HG03457 (cell line): ENCODE results near the gene MBD6.
"Not testable (repeated sequence)": the region's sequence is repeated elsewhere in the genome, so short reads cannot be mapped to it uniquely, and the experiment has no call there.

Source experiments
- ATAC-seq: cut with Tn5 transposase; IDR thresholded peaks from one replicate; pipeline ENCODE4 v1.9.1; 2021; ENCODE audit warnings: moderate number of reproducible peaks; ENCODE audit not compliant: unreplicated experiment

The MBD6 gene

DNA sequence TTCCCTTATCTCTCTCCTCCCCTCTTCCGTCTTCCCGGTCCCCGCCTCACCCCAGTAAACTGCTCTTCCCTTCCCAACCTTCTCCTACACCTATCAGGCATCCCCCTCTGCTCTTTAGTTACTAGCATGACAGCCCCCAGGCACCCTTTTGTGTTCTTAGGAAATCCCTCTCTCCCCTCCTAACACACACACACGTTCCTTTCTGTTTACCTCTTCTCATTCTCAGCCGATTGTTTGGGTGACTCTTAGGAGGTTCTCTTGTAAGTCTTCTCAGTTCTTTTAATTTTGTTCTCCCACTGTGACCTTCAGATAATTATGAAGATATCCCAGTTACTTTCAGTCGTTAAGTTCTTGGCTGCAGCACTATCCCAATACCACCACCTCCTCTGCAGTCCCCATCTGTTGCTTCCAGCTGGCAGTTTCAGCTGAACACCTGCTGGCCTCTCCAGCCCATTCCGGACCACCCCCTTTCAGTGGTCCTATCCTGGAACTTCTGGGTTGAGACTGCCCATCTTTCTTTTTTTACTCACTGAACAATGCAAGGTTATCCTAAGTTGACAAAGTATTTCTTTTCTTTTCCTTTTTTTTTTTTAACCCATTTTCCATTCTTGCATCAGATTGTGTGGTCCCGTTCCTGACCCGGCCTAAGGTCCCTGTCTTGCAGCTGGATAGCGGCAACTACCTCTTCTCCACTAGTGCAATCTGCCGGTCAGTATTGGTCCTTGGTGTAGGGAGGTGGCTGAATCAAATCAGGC, 34.0 kb upstream of the MBD6 start:
- no peak for ATAC-seq

DNA sequence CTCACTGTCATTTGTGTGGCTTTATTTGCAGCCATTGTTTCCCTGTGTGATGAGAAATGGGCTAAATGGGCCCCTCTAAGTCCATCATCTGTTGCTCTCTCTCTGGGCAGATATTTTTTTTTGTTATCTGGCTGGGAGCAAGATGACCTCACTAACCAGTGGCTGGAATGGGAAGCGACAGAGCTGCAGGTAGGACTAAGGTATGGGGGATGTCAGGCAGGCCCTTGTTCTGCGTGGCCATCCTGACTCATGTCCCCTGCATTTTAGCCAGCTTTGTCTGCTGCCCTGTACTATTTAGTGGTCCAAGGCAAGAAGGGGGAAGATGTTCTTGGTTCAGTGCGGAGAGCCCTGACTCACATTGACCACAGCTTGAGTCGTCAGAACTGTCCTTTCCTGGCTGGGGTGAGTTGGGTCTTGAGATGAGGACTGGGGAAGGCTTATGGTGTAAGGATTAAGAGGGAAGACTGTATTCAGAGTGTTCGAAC, 33.4 kb upstream of the MBD6 start:
- ATAC-seq = no peak

DNA sequence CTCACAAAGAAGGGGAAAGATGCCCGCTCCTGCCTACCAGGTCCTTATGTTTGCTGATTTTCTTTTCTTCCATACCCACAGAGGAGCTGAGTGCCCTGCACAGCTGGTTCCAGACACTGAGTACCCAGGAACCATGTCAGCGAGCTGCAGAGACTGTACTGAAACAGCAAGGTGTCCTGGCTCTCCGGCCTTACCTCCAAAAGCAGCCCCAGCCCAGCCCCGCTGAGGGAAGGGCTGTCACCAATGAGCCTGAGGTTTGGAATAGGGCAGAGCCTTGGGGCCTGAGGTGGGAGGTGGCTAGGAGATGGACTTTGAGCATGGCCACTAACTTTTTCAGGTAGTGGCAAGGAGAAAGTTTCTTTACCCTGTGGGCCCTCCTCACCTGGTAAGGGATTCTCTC, 32.5 kb upstream of the MBD6 start:
- no peak for ATAC-seq

DNA sequence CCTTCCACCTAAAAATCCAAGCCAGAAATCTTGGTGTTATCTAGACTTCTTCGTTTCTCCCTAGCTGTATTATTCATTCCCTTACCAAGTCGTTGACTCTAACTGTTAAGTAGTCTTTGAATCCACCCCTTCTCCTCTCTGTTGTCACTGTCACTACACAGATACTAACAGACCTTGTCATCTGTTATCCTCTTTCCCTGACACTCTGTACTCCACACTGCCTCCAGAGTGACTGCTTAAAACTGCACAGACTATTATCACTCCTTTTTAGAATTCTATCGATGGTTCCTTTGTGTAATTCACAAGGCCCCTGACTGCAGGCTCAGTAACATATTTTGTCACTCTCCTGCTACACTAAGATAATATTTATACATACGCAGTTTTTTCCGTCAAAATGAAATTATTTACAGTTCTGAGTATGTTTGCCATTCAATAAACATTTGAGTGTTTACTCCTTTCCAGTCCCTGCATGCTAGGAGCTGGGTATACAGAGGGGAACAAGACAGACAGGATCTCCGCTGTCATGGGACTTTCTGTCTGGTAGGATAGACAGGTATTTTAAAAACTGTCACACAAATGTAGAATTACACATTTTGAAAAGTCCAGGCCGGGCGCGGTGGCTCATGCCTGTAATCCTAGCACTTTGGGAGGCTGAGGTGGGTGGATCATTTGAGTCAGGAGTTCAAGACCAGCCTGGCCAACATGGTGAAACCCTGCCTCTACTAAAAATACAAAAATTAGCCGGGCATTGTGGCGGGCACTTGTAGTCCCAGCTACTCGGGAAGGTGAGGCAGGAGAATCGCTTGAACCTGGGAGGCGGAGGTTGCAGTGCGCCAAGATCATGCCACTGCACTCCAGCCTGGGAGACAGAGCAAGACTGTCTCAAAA, 31.0 kb upstream of the MBD6 start:
- ATAC-seq = no peak

- ATAC-seq = not testable (repeated sequence)
Measured at GRCh38 chr12:57495051-57495701, 27.4 kb upstream of the MBD6 start.

DNA sequence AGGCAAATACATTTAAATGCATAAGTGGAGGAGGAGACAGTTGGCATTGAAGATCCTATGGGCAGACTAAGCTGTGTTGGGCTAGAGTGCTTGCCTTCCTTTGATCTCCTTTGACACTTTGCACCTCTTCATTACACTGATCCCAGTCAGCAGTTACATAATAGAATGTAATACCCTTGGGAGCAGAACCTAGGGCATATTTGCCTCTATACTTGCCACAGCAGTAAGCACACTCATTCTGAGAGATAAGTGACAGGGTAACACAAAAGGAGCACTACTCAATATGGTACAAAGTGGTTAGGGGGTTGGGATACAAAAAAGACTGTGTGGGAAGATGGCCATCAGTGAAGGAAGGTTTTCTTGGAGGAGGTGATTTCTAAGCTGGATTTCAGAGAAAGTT, 25.8 kb upstream of the MBD6 start:
- no peak for ATAC-seq

DNA sequence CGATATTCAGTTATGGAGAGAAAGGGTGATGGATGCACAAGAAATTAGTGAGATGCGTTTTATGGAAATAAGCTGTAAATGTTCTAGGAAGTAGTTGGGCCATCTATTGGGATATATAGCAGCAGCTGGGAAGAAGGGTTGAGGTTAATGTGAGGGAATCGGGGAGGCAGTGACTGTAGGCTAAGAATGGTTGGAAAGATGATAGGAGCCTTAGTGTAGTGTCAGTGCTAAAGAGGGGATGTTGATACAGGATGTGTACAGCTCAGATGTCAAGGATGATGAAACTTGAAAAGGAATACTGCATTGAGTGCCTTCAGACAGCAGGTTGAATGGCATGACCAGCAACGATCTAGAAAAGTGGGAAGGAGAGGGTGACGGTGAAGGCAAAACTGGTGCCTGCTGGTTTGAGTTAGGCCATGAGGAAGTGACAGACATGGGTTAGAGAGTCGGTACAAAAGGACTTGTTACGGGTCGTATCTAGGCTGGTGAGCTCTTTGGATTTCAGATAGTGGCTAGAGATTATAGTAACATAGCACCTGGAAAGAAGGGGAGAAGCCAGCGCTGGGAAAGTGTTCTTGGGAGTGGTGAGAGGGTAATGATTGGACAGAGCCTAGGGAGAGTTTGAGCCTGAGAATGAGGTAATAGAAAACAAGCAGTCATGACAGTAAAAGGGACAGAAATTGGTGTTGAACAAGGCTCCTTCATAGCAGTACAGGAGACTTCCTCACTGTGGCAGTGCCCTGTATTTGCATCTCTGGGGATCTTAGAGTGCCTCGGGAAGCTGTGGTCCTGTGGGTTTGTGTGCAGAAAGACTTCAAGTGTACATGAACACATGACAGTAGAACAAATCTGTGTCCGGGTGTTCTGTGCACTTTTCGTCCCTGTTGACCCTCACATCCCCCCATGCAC, 25.1 kb upstream of the MBD6 start:
- no peak for ATAC-seq

GRCh38 chr12:57498132-57498502, 24.5 kb upstream of the MBD6 start:
- no peak for ATAC-seq

- ATAC-seq = no peak
Measured at GRCh38 chr12:57498571-57498970, 24.1 kb upstream of the MBD6 start.

- no peak for ATAC-seq
Measured at GRCh38 chr12:57500213-57500612, 22.4 kb upstream of the MBD6 start.

DNA sequence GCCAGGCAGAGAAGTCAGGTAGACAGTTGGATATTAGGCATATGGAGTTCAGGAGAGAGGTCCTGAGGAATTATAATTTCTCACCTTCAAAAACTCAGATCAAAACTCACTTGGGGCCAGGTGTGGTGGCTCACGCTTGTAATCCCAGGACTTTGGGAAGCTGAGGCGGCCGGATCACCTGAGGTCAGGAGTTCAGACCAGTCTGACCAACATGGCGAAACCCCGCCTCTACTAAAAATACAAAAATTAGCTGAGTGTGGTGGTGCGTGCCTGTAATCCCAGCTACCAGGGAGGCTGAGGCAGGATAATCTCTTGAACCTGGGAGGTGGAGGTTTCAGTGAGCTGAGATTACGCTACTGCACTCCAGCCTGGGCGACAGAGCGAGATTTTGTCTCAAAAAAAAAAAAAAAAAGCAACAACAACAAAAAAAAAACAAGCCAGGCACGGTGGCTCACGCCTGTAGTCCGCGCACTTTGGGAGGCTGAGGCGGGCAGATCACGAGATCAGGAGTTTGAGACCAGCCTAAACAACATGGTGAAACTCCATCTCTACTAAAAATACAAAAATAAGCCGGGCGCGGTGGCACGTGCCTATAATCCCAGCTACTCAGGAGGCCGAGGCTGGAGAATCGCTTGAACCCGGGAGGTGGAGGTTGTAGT, 20.2 kb upstream of the MBD6 start:
- not testable (repeated sequence) for ATAC-seq

DNA sequence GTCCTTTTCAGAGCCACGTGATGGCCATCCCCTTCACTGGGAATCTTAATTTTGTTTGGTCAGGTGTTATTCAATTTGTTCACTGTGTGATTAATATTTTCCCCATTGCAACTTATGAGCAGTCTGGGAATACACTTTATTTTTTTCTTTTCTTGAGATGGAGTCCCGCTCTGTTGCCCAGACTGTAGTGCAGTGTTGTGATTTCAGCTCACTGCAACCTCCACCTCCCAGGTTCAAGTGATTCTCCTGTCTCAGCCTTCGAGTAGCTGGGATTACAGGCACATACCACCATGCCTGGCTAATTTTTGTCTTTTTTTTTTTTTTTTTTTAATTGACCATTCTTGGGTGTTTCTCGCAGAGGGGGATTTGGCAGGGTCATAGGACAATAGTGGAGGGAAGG, 16.1 kb upstream of the MBD6 start:
- not testable (repeated sequence) for ATAC-seq

DNA sequence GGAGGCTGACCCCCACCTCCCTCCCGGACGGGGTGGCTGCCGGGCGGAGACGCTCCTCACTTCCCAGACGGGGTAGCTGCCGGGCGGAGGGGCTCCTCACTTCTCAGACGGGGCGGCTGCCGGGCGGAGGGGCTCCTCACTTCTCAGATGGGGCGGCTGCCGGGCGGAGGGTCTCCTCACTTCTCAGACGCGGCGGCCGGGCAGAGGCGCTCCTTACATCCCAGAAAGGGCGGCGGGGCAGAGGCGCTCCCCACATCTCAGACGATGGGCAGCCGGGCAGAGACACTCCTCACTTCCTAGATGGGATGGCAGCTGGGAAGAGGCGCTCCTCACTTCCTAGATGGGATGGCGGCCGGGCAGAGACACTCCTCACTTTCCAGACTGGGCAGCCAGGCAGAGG, 14.8 kb upstream of the MBD6 start:
- not testable (repeated sequence) for ATAC-seq

- no peak for ATAC-seq
Measured at GRCh38 chr12:57511161-57511560, 11.5 kb upstream of the MBD6 start.

DNA sequence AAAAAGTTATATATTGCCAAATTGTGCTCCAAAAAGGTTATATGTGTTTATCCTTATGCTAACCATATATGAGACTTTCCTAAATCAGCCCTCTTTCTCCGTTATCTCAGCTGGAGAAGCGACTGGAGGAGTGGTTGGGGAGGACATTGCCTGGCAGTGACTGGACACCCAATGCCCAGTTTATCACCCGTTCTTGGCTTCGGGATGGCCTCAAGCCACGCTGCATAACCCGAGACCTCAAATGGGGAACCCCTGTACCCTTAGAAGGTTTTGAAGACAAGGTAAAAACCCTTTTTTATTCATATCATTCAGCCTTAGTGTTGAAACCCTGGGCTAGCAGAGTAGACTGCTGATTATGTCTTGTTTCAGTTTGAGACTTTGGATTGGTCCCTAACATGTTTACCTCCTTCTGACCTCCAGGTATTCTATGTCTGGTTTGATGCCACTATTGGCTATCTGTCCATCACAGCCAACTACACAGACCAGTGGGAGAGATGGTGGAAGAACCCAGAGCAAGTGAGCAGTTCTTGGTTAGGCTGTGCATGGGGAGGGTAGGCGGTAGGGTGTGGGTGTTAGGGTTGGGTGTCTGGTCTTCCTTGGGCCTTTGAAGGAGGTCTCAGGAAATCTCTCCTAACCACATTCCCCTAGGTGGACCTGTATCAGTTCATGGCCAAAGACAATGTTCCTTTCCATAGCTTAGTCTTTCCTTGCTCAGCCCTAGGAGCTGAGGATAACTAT, 10.9 kb upstream of the MBD6 start:
- ATAC-seq = no peak

GRCh38 chr12:57512665-57513064, 10.0 kb upstream of the MBD6 start:
- no peak for ATAC-seq

DNA sequence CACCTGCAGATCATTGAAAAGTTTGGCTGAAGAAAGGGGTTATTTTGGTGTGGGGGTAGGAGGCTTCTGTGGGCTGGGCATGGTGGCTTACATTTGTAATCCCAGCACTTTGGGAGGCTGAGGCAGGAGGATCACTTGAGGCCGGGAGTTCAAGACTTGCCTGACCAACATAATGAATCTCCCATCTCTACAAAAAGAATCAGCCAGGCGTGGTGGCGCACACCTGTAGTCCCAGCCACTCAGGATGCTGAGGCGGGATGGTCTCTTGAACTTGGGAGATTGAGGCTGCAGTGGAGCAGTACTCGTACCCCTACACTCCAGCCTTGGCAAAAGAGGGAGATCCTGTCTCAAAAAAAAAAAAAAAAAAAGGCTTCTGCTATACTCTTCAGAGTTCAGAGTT, 9.4 kb upstream of the MBD6 start:
- ATAC-seq = no peak

- not testable (repeated sequence) for ATAC-seq
Measured at GRCh38 chr12:57513677-57514076, 8.9 kb upstream of the MBD6 start.

DNA sequence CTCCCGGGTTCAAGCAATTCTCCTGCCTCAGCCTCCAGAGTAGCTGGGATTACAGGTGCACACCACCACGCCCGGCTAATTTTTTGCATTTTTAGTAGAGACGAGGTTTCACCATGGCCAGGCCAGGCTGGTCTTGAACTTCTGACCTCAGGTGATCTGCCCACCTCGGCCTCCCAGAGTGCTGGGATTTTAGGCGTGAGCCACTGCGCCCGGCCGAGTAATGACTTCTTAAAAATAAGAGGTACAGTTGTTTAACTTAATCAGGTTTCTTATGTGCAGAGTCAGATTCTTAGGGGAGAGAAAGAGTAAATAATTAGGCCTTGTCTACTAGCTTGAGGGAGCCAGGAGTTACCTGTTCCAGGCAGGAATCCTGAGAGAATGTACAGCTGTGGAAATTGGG, 8.4 kb upstream of the MBD6 start:
- not testable (repeated sequence) for ATAC-seq
